B cell (primary cell): ENCODE data around the gene CENPN.

Source experiments
- CTCF ChIP-seq: fragments of 200-600 bp; IDR thresholded peaks from one replicate; pipeline ENCODE4 v1.8.0; 2022; ENCODE audit warnings: antibody characterized with exemption, mild to moderate bottlenecking
- EZH2 ChIP-seq: IDR thresholded peaks from 2 replicates; pipeline ENCODE4 v1.6.1; 2012; ENCODE audit warnings: borderline replicate concordance, low read depth, mild to moderate bottlenecking, moderate library complexity, low read length; ENCODE audit not compliant: insufficient read depth, poor library complexity, severe bottlenecking

DNA sequence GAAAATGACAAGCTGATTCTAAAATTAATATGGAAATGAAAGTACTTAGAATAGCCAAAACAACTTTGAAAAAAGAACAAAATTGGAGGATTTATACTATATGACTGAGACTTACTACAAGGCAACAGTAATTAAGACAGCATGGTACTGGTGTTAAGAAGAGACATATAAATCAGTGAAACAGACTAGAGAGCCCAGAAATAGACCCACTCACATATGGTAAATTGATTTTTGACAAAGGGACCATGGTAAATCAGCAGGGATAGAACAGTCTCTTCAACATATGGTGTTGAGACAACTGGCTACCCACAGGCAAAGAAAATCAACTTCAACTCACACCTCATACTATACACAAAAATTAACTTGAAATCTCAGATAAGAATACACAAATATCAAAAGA lies 13.2 kb upstream of the CENPN start:
- TF ChIP-seq CTCF (no peak), EZH2 (no peak)
